Measurements from ENCODE around the gene PPP2R2C. TPM values are rescaled to one million over a fixed set of nuclear protein-coding genes. Genes with fewer than 3 reads are reported as not detected.

Gene PPP2R2C
- polyA plus RNA-seq, 1 donor (not counting 4 experiments of a cell fraction or from before 2014, with no cell fraction given), result 12.3 TPM

- no peaks in the 10 kb centered on the region for H3K9me1 ChIP-seq (ENCODE audit: control insufficient read depth, extremely low read depth, insufficient read depth, low read length)
- H3K9me3 ChIP-seq (ENCODE audit: control insufficient read depth, low read depth, low read length), result no peaks in the 10 kb centered on the region
- H3K36me3 ChIP-seq (ENCODE audit: control insufficient read depth in 2 of 2, extremely low read depth in 1 of 2, insufficient read depth in 2 of 2, low read length in 2 of 2), result no peaks in the 10 kb centered on the region
- H3K79me2 ChIP-seq (ENCODE audit: control insufficient read depth, insufficient read depth, low read length), result peaks cover 3% of the 10 kb centered on the region
- dilution Hi-C loops (cut with MboI; ENCODE audit: extremely low pct_ligation_motif_present, low sequenced_read_pairs), result no loop called here
- DNase-seq (ENCODE audit: low read depth, low spot score) (no peak), FAIRE-seq (no peak)
- H3K4me1 ChIP-seq (ENCODE audit: control insufficient read depth, extremely low read depth, insufficient read depth, low read length), result no peaks in the 10 kb centered on the region
- no peaks in the 10 kb centered on the region for H3K27me3 ChIP-seq (ENCODE audit: control insufficient read depth, extremely low read depth, insufficient read depth, low read length)
- H3K9ac ChIP-seq (ENCODE audit: control insufficient read depth, extremely low read depth, insufficient read depth, low read length), result no peak overlapping the region
- no peak overlapping the region for H3K4me2 ChIP-seq (ENCODE audit: control insufficient read depth, extremely low read depth, insufficient read depth, low read depth, low read length)
- no peaks in the 10 kb centered on the region for H4K20me1 ChIP-seq (ENCODE audit: control insufficient read depth, extremely low read depth, insufficient read depth, low read length)
- no peak overlapping the region for H2AFZ ChIP-seq (ENCODE audit: control insufficient read depth, low read length)
- no peak overlapping the region for H3K27ac ChIP-seq (ENCODE audit: control insufficient read depth, insufficient read depth, low read length)
- H3K4me3 ChIP-seq (ENCODE audit: control insufficient read depth in 2 of 3, extremely low read depth in 1 of 3, insufficient read depth in 2 of 3, low read depth in 1 of 3, low read length in 3 of 3), result no peak overlapping the region
- TF ChIP-seq CTCF (optimal IDR thresholded peaks at IDR 0.05 in 1 of 3, IDR thresholded peaks at IDR 0.05 in 1 of 3, conservative IDR thresholded peaks at IDR 0.05 in 1 of 3; ENCODE audit: extremely low read depth in 1 of 3, insufficient read depth in 2 of 3, low read length in 3 of 3), result no peak
- TF ChIP-seq EZH2 (IDR thresholded peaks at IDR 0.05; ENCODE audit: low read length), result no peak
Observed at GRCh38 chr4:6463311-6464289, 8.8 kb downstream of the PPP2R2C start.

GRCh38 chr4:6461301-6462165 is 10.9 kb downstream of the PPP2R2C start:
- TF ChIP-seq EZH2 (IDR thresholded peaks at IDR 0.05; ENCODE audit: low read length) (no peak), CTCF (optimal IDR thresholded peaks at IDR 0.05 in 1 of 3, IDR thresholded peaks at IDR 0.05 in 1 of 3, conservative IDR thresholded peaks at IDR 0.05 in 1 of 3; ENCODE audit: extremely low read depth in 1 of 3, insufficient read depth in 2 of 3, low read length in 3 of 3) (no peak)
- no peak for FAIRE-seq
- no peaks in the 10 kb centered on the region for H3K36me3 ChIP-seq (ENCODE audit: control insufficient read depth in 2 of 2, extremely low read depth in 1 of 2, insufficient read depth in 2 of 2, low read length in 2 of 2)
- H3K79me2 ChIP-seq (ENCODE audit: control insufficient read depth, insufficient read depth, low read length), result peaks cover 3% of the 10 kb centered on the region
- H3K4me2 ChIP-seq (ENCODE audit: control insufficient read depth, extremely low read depth, insufficient read depth, low read depth, low read length), result no peak overlapping the region
- H3K9me1 ChIP-seq (ENCODE audit: control insufficient read depth, extremely low read depth, insufficient read depth, low read length), result no peaks in the 10 kb centered on the region
- H4K20me1 ChIP-seq (ENCODE audit: control insufficient read depth, extremely low read depth, insufficient read depth, low read length), result no peaks in the 10 kb centered on the region
- no peak overlapping the region for H3K4me3 ChIP-seq (ENCODE audit: control insufficient read depth in 2 of 3, extremely low read depth in 1 of 3, insufficient read depth in 2 of 3, low read depth in 1 of 3, low read length in 3 of 3)
- H3K4me1 ChIP-seq (ENCODE audit: control insufficient read depth, extremely low read depth, insufficient read depth, low read length), result no peaks in the 10 kb centered on the region
- dilution Hi-C loops (cut with MboI; ENCODE audit: extremely low pct_ligation_motif_present, low sequenced_read_pairs), result no loop called here
- no peaks in the 10 kb centered on the region for H3K27me3 ChIP-seq (ENCODE audit: control insufficient read depth, extremely low read depth, insufficient read depth, low read length)
- no peak overlapping the region for H3K9ac ChIP-seq (ENCODE audit: control insufficient read depth, extremely low read depth, insufficient read depth, low read length)
- H2AFZ ChIP-seq (ENCODE audit: control insufficient read depth, low read length), result no peak overlapping the region
- no peak for DNase-seq (ENCODE audit: low read depth, low spot score)
- H3K9me3 ChIP-seq (ENCODE audit: control insufficient read depth, low read depth, low read length), result no peaks in the 10 kb centered on the region
- H3K27ac ChIP-seq (ENCODE audit: control insufficient read depth, insufficient read depth, low read length), result no peak overlapping the region
